B cell (primary cell): ENCODE data around the gene CHN1. TPM values are rescaled to one million over a fixed set of nuclear protein-coding genes. Genes with fewer than 3 reads are reported as not detected.

Experiments
- ATAC-seq: fragments of 200-7000 bp; cut with Tn5 transposase; one replicate; pipeline ENCODE4 v1.10.0; 2021; ENCODE audit warnings: low read depth, mild to moderate bottlenecking, moderate number of reproducible peaks, moderate library complexity
- CTCF ChIA-PET: fragments of 350-600 bp; sonication (Branson Sonifier 250); formaldehyde crosslinking; loops from one replicate; lab custom pipeline; 2021; ENCODE audit warnings: antibody characterized with exemption, inconsistent platforms; lab: Charles Lee
- POLR2A ChIA-PET: fragments of 350-600 bp; sonication (Branson Sonifier 250); formaldehyde crosslinking; loops from one replicate; lab custom pipeline; 2021; ENCODE audit warnings: antibody characterized with exemption; lab: Charles Lee
- DNase-seq: peaks from one replicate; pipeline ENCODE4 v3.0.0; 2013
- H2AFZ ChIP-seq: 2 replicates; pipeline ENCODE4 v1.6.1; 2012; ENCODE audit warnings: mild to moderate bottlenecking, low read depth, low read length; ENCODE audit not compliant: insufficient read depth, poor library complexity, severe bottlenecking
- H3K27ac ChIP-seq, 2 donors: 1 replicate in 1 of 2; 2 replicates in 1 of 2; pipeline ENCODE4 v1.5.1; 2012 to 2013; ENCODE audit warnings: low read length in 2 of 2, mild to moderate bottlenecking in 2 of 2, moderate library complexity in 1 of 2
- H3K27me3 ChIP-seq, 4 experiments: fragments of 200-600 bp in 1 of 4; sonication (generic) in 1 of 4; replicated peaks in 1 of 4; 1 replicate in 2 of 4; 2 replicates in 2 of 4; pipeline versions ENCODE4 v1.6.1 to v1.7.0; 2013 to 2016; ENCODE audit warnings: low read length in 3 of 4, mild to moderate bottlenecking in 2 of 4, mixed read lengths in 1 of 4, moderate library complexity in 1 of 4; ENCODE audit not compliant: insufficient read depth in 4 of 4, control insufficient read depth in 3 of 4; ENCODE audit errors: control extremely low read depth in 1 of 4
- H3K36me3 ChIP-seq, 2 experiments: replicated peaks in 1 of 2; 1 replicate in 1 of 2; 2 replicates in 1 of 2; pipeline versions ENCODE4 v1.6.1 to v1.7.1; 2013; ENCODE audit warnings: low read length in 1 of 2; ENCODE audit not compliant: insufficient read depth in 2 of 2, control insufficient read depth in 1 of 2; ENCODE audit errors: control extremely low read depth in 1 of 2, extremely low read depth in 1 of 2
- H3K4me1 ChIP-seq, 2 donors: fragments of 200-600 bp in 1 of 2; sonication (generic) in 1 of 2; 1 replicate in 1 of 2; 2 replicates in 1 of 2; pipeline versions ENCODE4 v1.5.1 to v1.6.1; 2013 to 2017; ENCODE audit warnings: low read length in 2 of 2; ENCODE audit not compliant: control insufficient read depth in 2 of 2, insufficient read depth in 2 of 2
- H3K4me2 ChIP-seq: replicated peaks from 2 replicates; pipeline ENCODE3; 2012; ENCODE audit warnings: mild to moderate bottlenecking, low read depth, low read length; ENCODE audit not compliant: poor library complexity, severe bottlenecking
- H3K4me3 ChIP-seq, 5 experiments: fragments of 200-600 bp in 1 of 5; sonication (generic) in 1 of 5; 1 replicate in 3 of 5; 2 replicates in 2 of 5; pipeline versions ENCODE4 v1.5.1 to v1.7.0; 2011 to 2016; ENCODE audit warnings: low read length in 4 of 5, mild to moderate bottlenecking in 4 of 5, low read depth in 2 of 5, control low read depth in 1 of 5, moderate library complexity in 1 of 5; ENCODE audit not compliant: insufficient read depth in 1 of 5; ENCODE audit errors: control extremely low read depth in 1 of 5, extremely low read depth in 1 of 5
- H3K79me2 ChIP-seq: fragments of 200-600 bp; sonication (generic); one replicate; pipeline ENCODE4 v1.6.0; 2016; ENCODE audit warnings: low read length; ENCODE audit not compliant: control insufficient read depth, insufficient read depth
- H3K9ac ChIP-seq: fragments of 200-600 bp; sonication (generic); 2 replicates; pipeline ENCODE4 v1.6.1; 2017; ENCODE audit warnings: mild to moderate bottlenecking, low read length, moderate library complexity
- H3K9me3 ChIP-seq, 3 donors: one replicate each; pipeline versions ENCODE4 v1.6.1 to v1.7.1; 2013; ENCODE audit warnings: low read length in 2 of 3; ENCODE audit not compliant: control insufficient read depth in 2 of 3, insufficient read depth in 1 of 3; ENCODE audit errors: control extremely low read depth in 1 of 3
- H4K20me1 ChIP-seq: 2 replicates; pipeline ENCODE4 v1.6.0; 2012; ENCODE audit warnings: mild to moderate bottlenecking, low read length; ENCODE audit not compliant: insufficient read depth, control insufficient read depth, poor library complexity, severe bottlenecking
- H3K27ac Mint-ChIP-seq: one replicate; pipeline ENCODE4 v1.8.0; 2021; ENCODE audit warnings: mixed read lengths
- H3K27me3 Mint-ChIP-seq: one replicate; pipeline ENCODE4 v1.8.0; 2021; ENCODE audit warnings: mixed read lengths
- H3K4me1 Mint-ChIP-seq: one replicate; pipeline ENCODE4 v1.8.0; 2021; ENCODE audit warnings: mixed read lengths
- H3K4me3 Mint-ChIP-seq: one replicate; pipeline ENCODE4 v1.8.0; 2021; ENCODE audit warnings: mixed read lengths
- H3K9me3 Mint-ChIP-seq: one replicate; pipeline ENCODE4 v1.8.0; 2022; ENCODE audit warnings: mixed read lengths; ENCODE audit not compliant: insufficient read depth
- CTCF ChIP-seq: fragments of 200-600 bp; IDR thresholded peaks from one replicate; pipeline ENCODE4 v1.8.0; 2022; ENCODE audit warnings: antibody characterized with exemption, mild to moderate bottlenecking
- EZH2 ChIP-seq: IDR thresholded peaks from 2 replicates; pipeline ENCODE4 v1.6.1; 2012; ENCODE audit warnings: borderline replicate concordance, low read depth, mild to moderate bottlenecking, moderate library complexity, low read length; ENCODE audit not compliant: insufficient read depth, poor library complexity, severe bottlenecking
- WGBS: methylation state at CpG from one replicate; pipeline ENCODE4 v1.1.5; 2013; ENCODE audit warnings: missing lambda C conversion rate; ENCODE audit not compliant: insufficient coverage; 5-methylcytosine and 5-hydroxymethylcytosine counted together
- intact Hi-C: fragments of 100-400 bp; cut with micrococcal nuclease; formaldehyde crosslinking; loops from one replicate; pipeline ENCODE4 v1.10.0; 2022
- polyA plus RNA-seq: library from polyadenylated mRNA; depleted of rRNA; stranded (reverse); fragments of >200 nt; gene quantifications from 2 replicates; pipeline ENCODE4 v1.2.3, GENCODE V29; 2012
- total RNA-seq, 2 donors: library from RNA; stranded (reverse); fragments of 120-200 nt in 1 of 2; gene quantifications; 1 replicate in 1 of 2; 2 replicates in 1 of 2; pipeline versions ENCODE4 v1.2.3 to v1.2.4, GENCODE V29; 2013 to 2022

Gene CHN1
- total and polyA plus RNA-seq, 2 donors (not counting 1 experiment from before 2014, with no cell fraction given): 0.79 to 1.4 TPM

GRCh38 chr2:175037941-175038340 lies 32.8 kb upstream of the CHN1 start:
- Mint-ChIP-seq H3K4me1 (peaks cover 4% of the 10 kb centered on the region), H3K4me3 (no peak overlapping the region), H3K27me3 (no peaks in the 10 kb centered on the region), H3K27ac (no peak overlapping the region), H3K9me3 (no peaks in the 10 kb centered on the region)
- H3K9ac ChIP-seq: no peak overlapping the region
- WGBS: no CpG with 5 or more reads among the region's 2 CpGs
- H4K20me1 ChIP-seq: no peaks in the 10 kb centered on the region
- no peak overlapping the region for H2AFZ ChIP-seq
- CTCF ChIA-PET: interaction anchor here (1.0 to 1.5 kb wide), 3 partner anchors 11 to 140 kb away, joined by 3 to 5 read pairs (median 5); no protein-coding TSS in a partner anchor
- ATAC-seq: no peak
- H3K27ac ChIP-seq: no peak overlapping the region
- POLR2A ChIA-PET: no interaction called here
- no peaks in the 10 kb centered on the region for H3K9me3 ChIP-seq
- no peaks in the 10 kb centered on the region for H3K36me3 ChIP-seq
- no peak overlapping the region for H3K4me3 ChIP-seq
- H3K4me1 ChIP-seq: no peaks in the 10 kb centered on the region
- H3K79me2 ChIP-seq: no peaks in the 10 kb centered on the region
- no peak for TF ChIP-seq EZH2
- TF ChIP-seq CTCF: no peak
- intact Hi-C loops: no loop called here
- H3K4me2 ChIP-seq: no peak overlapping the region
- no peak for DNase-seq
- H3K27me3 ChIP-seq: no peaks in the 10 kb centered on the region

GRCh38 chr2:175036582-175037018 lies 31.4 kb upstream of the CHN1 start:
- H3K4me1 ChIP-seq: no peaks in the 10 kb centered on the region
- H3K27me3 ChIP-seq: no peaks in the 10 kb centered on the region
- ATAC-seq (peak; percentile 33), DNase-seq (peak; percentile 45)
- Mint-ChIP-seq H3K4me1 (peaks cover 4% of the 10 kb centered on the region), H3K27me3 (no peaks in the 10 kb centered on the region), H3K27ac (no peak overlapping the region), H3K4me3 (no peak overlapping the region), H3K9me3 (no peaks in the 10 kb centered on the region)
- no peak overlapping the region for H3K4me3 ChIP-seq
- no peaks in the 10 kb centered on the region for H3K79me2 ChIP-seq
- H3K36me3 ChIP-seq: no peaks in the 10 kb centered on the region
- POLR2A ChIA-PET: no interaction called here
- H4K20me1 ChIP-seq: no peaks in the 10 kb centered on the region
- TF ChIP-seq CTCF (peak; percentile 74), EZH2 (no peak)
- no peak overlapping the region for H3K9ac ChIP-seq
- peak overlapping the region; percentile 49 for H2AFZ ChIP-seq
- H3K4me2 ChIP-seq: peak overlapping the region; percentile 29
- no CpG with 5 or more reads among the region's 5 CpGs for WGBS
- H3K27ac ChIP-seq: no peak overlapping the region
- H3K9me3 ChIP-seq: no peaks in the 10 kb centered on the region
- CTCF ChIA-PET: no interaction called here
- intact Hi-C loops: no loop called here
